ENCODE results near the gene MT1E.

GRCh38 chr16:56670620-56670934 is 45.0 kb downstream of the MT1E start:
- TF ChIP-seq EP300 (IDR thresholded peaks at IDR 0.05): no peak
- TF ChIP-seq CTCF (IDR thresholded peaks at IDR 0.05): no peak
- TF ChIP-seq POLR2A (IDR thresholded peaks at IDR 0.05): no peak
- no peak for TF ChIP-seq POLR2AphosphoS5 (IDR thresholded peaks at IDR 0.05)
